IPS-NIHi7 (cell line): ENCODE measurements around the gene ADGRG1.

ENCODE experiments used
- DNase-seq: peaks from one replicate; pipeline ENCODE4 v3.0.0; 2012; ENCODE audit warnings: mixed read lengths; ENCODE audit errors: extremely low spot score

The ADGRG1 gene

GRCh38 chr16:57635266-57636097 is 7.1 kb downstream of the ADGRG1 start:
- no peak for DNase-seq

GRCh38 chr16:57636184-57636583 is 7.8 kb downstream of the ADGRG1 start:
- no peak for DNase-seq

DNA sequence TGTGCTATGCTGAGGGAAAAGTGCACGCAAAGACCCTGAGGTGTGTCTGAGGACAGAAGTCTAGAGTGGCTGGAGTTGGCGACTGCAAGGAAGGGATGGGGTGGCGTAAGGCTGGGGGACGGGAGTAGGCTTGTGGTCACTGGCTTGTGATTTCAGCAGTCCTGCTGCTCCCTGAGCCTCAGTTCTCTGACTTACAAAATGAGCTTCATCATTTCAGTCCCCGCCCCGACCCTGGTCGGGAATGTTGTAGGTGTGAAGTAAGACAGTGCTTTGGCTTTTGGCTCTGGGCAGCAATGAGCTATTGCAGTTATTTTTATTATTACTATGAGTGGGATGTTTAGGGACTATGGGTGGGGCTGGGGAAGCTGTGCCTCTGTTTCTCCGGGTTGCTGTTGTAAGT is 8.6 kb downstream of the ADGRG1 start:
- no peak for DNase-seq

- no peak for DNase-seq
These were observed 9.0 kb downstream of the ADGRG1 start for GRCh38 chr16:57637424-57637823.

DNA sequence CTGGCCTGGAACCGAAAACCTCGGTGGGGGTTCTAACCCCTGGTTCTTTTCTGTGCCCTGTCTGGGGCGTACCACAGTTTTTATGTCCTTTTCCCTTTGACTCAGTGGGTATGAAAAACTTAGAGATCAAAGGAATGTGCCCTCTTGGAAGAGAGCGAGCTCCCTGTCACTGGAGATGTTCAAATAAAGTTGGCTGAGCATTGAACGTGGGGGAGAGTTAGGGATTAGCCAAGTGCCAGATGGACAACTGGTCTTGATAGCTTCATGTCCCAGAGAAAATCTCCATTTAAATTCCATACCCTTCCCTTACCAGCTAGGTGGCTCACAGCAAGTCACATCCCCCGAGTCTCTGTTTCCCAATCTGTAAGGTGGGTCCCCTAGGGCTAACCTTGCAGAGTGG is 9.5 kb downstream of the ADGRG1 start:
- DNase-seq: no peak

- DNase-seq: no peak
These were observed 10.0 kb downstream of the ADGRG1 start for GRCh38 chr16:57638381-57638780.

DNA sequence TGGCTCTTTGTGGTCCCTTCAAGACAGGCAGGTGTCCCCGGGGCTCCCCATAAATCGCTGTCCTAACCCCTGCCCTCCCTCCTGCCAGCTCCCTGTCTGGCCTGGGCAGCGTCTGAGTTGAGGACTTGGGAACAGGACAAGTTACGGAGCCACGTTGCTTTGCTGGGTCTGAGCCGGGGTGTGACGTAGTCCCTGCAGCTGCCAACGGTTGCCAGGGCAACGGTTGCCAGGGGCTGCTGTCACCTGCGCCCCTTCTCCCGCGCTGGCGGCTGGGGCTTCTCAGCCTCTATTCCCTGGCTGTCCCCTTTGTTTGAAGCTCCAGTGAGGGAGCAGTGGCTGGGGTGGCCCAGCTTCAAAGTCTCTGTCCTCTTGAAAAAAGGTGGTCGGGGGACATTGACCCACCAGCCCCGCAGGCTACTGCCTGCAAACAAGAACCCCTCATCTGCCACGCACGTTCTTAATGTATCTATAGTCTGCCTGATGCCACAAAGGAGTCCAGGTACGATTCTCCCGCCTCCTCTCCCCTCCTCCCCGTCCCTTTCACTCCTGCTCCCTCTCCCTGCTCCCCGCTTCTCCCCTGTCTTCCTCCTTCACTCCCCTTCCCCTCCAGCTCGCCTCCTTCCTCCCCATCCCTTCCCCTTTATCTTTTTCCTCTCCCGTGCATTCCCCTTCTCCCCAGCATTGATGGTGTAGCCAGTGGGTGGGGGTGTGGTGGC is 10.9 kb downstream of the ADGRG1 start:
- peak; percentile 88 for DNase-seq

DNA sequence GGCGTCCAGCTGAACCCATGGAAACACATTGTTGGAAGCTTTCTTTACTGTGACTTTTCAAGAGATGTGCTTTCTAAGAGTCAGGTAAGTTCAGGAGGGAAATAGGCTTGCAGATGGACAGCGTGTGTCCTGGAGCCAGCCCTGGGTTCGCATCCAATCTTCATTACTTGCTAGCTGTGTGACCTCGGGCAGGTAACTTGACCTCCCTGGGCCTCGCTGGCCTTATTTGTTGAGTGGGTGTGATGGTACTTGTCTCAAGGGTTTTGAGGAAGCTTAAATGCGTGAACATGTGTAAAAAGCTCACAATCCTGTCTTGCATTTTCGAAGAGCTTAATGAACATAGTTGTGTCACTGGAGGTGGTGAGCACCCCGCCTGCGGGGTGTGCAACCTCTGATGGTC is 11.8 kb downstream of the ADGRG1 start:
- no peak for DNase-seq

- DNase-seq: no peak
These were observed 12.2 kb downstream of the ADGRG1 start for GRCh38 chr16:57640612-57641011.

DNA sequence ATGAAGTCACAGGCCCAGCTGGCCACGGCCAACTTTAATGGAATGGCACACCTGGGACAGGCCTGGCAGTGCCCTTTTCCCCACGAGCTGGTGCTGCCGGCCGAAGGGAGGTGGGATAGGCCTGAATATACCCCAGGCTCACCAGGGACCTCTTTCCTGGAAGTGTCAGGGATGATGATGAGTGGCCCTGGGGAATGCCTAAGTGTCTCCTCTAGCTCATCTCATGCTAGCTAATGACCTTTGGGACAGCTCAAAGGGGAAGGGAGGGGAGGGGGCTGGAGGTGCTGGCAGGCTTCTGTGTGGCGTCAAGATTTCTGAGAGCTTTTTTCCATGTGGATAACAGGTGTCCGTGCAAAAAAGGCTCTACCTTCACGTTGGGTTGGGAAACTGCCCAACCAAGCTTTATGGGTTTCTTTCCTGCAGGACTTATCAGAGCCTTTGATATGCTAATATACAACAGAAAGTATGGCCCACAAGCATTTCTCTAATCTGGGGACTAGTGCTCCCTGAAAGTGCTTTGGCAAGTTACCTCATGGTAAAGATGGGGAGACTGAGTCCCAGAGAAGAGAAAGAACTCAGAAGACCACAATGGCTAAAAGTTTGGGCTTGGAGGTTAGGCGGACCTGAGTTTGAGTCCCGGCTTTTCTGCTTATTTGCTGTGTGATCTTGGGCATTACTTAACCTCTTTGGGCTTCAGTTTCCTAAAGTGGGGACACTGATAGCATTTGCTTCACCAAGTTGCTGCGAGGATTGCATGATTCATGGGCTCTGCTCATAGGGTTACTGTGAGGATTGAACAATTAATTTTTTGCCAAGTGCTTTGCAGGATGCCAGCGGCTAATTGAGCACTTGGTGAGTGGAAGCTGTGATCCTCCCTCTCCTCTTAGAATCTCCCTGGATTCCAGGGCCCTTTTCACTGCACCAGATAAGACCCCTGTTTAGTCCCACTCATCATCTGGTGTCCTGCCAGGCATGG is 14.0 kb downstream of the ADGRG1 start:
- DNase-seq: no peak

DNA sequence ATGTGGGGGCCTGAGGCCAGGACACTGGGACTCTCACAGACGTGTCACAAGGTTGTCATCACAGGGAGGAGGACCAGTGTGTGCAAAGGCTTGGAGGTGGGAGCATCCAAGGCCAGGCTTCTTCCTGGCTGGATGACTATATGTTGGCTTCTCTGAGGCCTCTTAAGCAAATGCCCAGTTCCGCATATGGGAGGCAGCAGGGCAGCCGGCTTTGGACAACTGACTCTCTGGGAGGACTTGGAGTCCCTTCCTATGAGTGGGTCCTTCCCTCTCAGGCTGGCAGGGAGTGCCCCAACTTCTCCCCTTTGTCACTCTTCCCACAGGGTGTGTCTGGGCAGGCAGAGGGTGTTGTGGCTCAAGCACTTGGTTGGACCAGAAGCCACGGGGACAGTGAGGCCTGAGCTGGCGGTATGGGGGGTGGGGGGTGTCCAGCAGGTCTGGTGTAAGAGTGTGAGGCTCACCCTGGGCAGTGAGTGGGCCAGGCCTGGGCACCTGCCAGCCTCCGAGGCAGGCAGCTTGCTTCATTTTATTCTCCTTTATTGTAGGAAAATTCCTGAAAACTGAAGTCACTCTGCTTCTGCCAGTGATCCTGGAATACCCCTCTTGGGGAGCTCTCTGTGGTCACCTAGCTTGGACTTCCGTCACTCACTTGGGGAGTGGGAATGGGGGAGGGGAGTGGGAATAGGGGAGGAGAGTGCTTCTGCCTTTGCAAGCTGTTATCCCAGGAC is 14.9 kb downstream of the ADGRG1 start:
- DNase-seq: no peak

GRCh38 chr16:57643910-57644309 is 15.5 kb downstream of the ADGRG1 start:
- no peak for DNase-seq

GRCh38 chr16:57644383-57645014 is 16.1 kb downstream of the ADGRG1 start:
- no peak for DNase-seq

GRCh38 chr16:57645169-57645568 is 16.7 kb downstream of the ADGRG1 start:
- no peak for DNase-seq

GRCh38 chr16:57645691-57646387 is 17.4 kb downstream of the ADGRG1 start:
- DNase-seq: no peak

DNA sequence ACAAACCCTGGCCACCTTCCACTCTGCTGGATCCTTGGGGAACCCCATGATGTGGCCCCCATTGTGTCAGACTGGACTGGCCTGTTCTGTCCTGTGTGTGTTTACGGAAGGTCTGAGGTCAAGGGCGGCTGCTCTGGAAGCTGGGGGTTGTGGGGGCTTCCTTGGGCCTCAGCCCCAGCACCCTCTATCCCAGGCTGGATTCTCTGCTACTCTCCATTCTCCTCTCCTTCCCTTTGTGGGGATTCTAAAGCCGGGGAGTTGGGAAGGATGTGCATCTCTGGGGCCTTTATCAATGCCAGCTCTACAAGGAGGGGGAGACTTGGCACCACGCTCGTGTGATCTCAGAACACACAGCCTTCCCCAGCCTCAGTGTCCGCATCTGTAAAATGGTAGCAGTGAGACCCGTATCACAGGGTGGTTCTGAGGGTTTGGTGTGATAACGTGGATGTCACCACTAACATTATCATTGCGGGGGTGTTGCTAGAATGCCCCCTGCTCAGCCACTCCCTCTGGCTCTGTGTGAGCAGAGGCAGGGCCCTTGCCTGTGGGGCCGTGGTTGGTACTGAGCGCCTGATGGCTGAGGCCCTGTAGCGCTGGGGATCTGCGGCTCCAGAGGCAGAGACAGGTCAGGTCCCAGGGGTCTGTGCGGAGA is 18.1 kb downstream of the ADGRG1 start:
- no peak for DNase-seq

- no peak for DNase-seq
These were observed 18.9 kb downstream of the ADGRG1 start for GRCh38 chr16:57647136-57647875.

GRCh38 chr16:57648125-57648524 is 19.7 kb downstream of the ADGRG1 start:
- DNase-seq: no peak
